Activated CD8-positive, alpha-beta memory T cell treated with anti-CD3 and anti-CD28 coated beads for 48 hours (primary cell): ENCODE data around the gene ZMYND15.

ENCODE experiments used
- DNase-seq, 3 experiments: peaks; one replicate each; pipeline ENCODE4 v3.0.0-alpha.2; 2020; ENCODE audit warnings: low read depth in 2 of 3, low spot score in 2 of 3

Gene ZMYND15

DNA sequence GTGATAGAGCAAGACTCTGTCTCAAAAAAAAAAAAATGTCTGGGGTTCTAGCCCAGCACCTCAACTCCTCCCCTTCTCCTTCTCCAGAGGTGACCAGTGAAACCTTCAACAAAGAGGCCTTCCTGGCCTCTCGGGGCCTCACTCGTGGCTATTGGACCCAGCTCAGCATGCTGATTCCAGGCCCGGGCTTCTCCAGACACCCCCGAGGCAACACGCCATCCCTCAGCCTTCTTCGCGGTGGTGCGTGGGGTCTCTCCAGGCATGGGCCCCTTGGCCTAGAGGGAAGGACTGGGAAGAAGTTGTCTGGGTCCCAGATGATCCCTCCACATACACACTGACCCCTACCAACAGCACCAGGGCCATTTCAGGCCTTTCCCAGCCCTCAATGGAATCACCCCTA, 3.6 kb downstream of the ZMYND15 start:
- no peak for DNase-seq

- DNase-seq, result no peak
Measured at GRCh38 chr17:4743898-4744297, 4.3 kb downstream of the ZMYND15 start.

GRCh38 chr17:4744999-4745969, 5.7 kb downstream of the ZMYND15 start:
- no peak for DNase-seq

- DNase-seq, result no peak
Measured at GRCh38 chr17:4747847-4748246, 8.2 kb downstream of the ZMYND15 start.

GRCh38 chr17:4748686-4749085, 9.1 kb downstream of the ZMYND15 start:
- no peak for DNase-seq

GRCh38 chr17:4750606-4751005, 11.0 kb downstream of the ZMYND15 start:
- DNase-seq, result no peak

GRCh38 chr17:4751932-4752331, 12.3 kb downstream of the ZMYND15 start:
- no peak for DNase-seq

DNA sequence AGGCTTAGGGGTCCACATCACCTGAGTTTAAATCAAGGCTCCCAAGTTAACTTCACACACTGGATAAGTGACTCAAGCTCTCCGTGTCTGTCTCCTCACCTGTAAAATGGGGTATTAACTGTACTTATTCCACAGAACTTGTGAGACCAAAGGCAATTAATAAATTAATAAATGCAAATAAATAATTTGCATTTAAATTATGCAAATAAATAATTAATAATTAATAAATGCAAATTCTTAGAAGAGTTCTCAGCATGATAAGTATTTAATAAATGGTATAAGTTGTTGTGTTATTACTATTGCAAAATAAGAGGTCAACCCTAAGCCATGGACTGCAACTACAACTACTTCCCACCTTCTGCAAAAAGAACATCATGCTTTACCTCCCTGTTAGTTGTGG, 13.8 kb downstream of the ZMYND15 start:
- DNase-seq, result no peak

DNA sequence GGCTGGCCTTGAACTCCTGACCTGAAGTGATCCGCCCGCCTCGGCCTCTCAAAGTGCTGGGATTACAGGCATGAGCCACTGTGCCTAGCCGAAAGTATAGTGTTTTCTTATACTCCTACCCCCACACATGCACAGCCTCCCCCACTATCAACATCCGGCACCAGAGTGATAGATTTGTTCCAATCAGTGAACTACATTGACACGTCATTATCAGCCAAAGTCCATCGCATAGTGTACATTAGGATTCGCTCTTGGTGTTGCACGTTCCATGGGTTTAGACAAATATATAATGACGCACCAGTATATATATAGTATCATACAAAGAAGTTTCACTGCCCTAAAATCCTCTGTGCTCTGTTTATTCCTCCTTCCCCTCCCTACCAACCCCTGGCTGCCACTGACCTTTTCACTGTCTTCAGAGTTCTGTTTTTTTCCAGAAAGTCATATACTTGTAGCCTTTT, 20.2 kb downstream of the ZMYND15 start:
- DNase-seq, result no peak

GRCh38 chr17:4764595-4764994, 25.0 kb downstream of the ZMYND15 start:
- no peak for DNase-seq

- no peak for DNase-seq
Measured at GRCh38 chr17:4766201-4766600, 26.6 kb downstream of the ZMYND15 start.

GRCh38 chr17:4766723-4767122, 27.1 kb downstream of the ZMYND15 start:
- DNase-seq, result no peak

- no peak for DNase-seq
Measured at GRCh38 chr17:4768298-4768697, 28.7 kb downstream of the ZMYND15 start.

DNA sequence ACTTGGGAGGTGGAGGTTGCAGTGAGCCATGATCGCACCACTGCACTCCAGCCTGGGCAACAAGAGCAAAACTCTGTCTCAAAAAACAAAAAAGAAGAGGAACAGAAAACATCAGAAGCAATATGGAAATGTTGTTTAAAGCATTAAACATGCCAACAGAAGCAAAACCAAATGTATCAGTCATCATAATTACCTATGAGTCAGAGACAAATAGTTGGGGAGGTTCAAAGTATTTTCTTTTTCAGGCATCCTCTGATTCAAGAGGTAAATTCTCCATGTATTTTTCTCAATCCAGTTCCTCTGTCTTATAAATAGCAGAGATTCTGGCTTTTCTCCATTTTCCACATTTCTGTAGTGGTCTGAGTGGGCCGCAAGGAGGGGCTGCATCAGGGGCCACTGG, 30.0 kb downstream of the ZMYND15 start:
- no peak for DNase-seq

DNA sequence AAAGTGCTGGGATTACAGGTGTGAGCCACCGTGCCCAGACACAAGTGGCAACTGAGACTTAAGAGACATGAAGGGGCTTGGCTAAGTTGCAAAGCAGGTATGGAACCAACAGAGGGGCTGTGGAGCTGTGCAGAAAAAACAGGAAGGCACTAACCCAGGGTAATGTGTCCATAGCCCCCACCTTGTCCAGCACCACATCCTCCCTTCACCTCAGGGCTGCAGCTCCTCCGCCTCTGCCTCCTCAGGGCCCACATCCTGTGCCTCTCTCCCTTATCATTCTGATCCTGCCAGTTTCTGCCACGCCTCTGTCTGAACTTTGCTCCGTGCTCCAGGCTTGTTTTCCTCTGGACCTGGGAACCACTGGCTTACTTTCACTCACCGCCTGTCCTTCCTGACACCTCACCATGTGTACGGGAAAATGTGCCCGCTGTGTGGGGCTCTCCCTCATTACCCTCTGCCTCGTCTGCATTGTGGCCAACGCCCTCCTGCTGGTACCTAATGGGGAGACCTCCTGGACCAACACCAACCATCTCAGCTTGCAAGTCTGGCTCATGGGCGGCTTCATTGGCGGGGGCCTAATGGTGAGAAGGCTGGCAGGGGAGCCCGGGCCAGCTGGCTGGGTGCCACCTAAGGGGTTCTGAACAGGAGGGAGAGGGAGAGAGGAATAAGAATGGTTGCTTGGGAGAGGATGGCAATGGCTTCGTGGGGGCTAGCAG, 32.0 kb downstream of the ZMYND15 start, which contains the start of gene TM4SF5:
Gene TM4SF5, plus strand, starts transcription at position 368 of the 716 bp plus-strand sequence. Its CDS starts 37 bp downstream, at position 405.
- DNase-seq, result no peak

- no peak for DNase-seq
Measured at GRCh38 chr17:4772235-4772613, 32.6 kb downstream of the ZMYND15 start.

- DNase-seq, result no peak
Measured at GRCh38 chr17:4777969-4778760, 38.5 kb downstream of the ZMYND15 start.

GRCh38 chr17:4780325-4780955, 40.8 kb downstream of the ZMYND15 start:
- no peak for DNase-seq

DNA sequence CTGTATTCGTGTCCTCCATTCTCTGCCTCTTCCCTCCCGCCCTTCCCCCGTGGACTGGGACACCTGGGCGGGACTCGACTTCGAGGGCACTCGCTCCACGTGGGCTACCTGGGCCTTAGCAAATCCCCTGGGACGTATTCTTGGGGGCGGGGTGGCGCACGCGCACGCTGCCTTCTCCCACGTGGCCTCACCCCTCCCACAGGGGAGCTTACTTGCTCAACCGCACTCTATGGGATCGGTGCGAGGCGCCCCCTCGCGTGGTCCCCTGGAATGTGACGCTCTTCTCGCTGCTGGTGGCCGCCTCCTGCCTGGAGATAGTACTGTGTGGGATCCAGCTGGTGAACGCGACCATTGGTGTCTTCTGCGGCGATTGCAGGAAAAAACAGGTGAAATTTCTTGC, 43.0 kb downstream of the ZMYND15 start:
- DNase-seq, result no peak

- no peak for DNase-seq
Measured at GRCh38 chr17:4785311-4786105, 45.9 kb downstream of the ZMYND15 start.
